Gastroesophageal sphincter (tissue), 3 donors: ENCODE data around the gene TMEM255B.

Experiments
- CTCF ChIP-seq, 4 experiments: fragments of 200-600 bp in 2 of 4; fragments of 450-650 bp in 2 of 4; sonication (generic) in 1 of 4; IDR thresholded peaks; one replicate each; pipeline ENCODE4 v1.5.1; 2017 to 2019; ENCODE audit warnings: antibody characterized with exemption in 4 of 4, mild to moderate bottlenecking in 2 of 4, moderate library complexity in 2 of 4
- POLR2A ChIP-seq, 2 donors: fragments of 450-650 bp; IDR thresholded peaks; one replicate each; pipeline ENCODE4 v1.6.1; 2017; ENCODE audit warnings: antibody characterized with exemption in 2 of 2, mild to moderate bottlenecking in 2 of 2, moderate library complexity in 1 of 2
- POLR2AphosphoS5 ChIP-seq: sonication (generic); formaldehyde crosslinking; IDR thresholded peaks from one replicate; pipeline ENCODE4 v1.6.1; 2017; ENCODE audit warnings: antibody characterized with exemption

GRCh38 chr13:113809934-113810333, 50.9 kb downstream of the TMEM255B start:
- TF ChIP-seq CTCF (IDR thresholded peaks at IDR 0.05) (no peak), POLR2A (IDR thresholded peaks at IDR 0.05) (no peak), POLR2AphosphoS5 (no peak)
